CD14-positive monocyte (primary cell): ENCODE data around the gene SLC35F4. TPM values are rescaled to one million over a fixed set of nuclear protein-coding genes. Genes with fewer than 3 reads are reported as not detected.

Source experiments
- DNase-seq, 3 donors: peaks; one replicate each; pipeline ENCODE4 v3.0.0-alpha.2; 2011 to 2022
- H2AFZ ChIP-seq: 2 replicates; pipeline ENCODE4 v1.6.0; 2012; ENCODE audit warnings: mild to moderate bottlenecking, low read depth, low read length, inconsistent platforms; ENCODE audit not compliant: insufficient read depth, poor library complexity, severe bottlenecking
- H3K27ac ChIP-seq, 2 donors: 1 replicate in 1 of 2; 2 replicates in 1 of 2; pipeline ENCODE4 v1.5.1; 2012 to 2013; ENCODE audit warnings: low read length in 2 of 2, control low read depth in 1 of 2, inconsistent platforms in 1 of 2, low read depth in 1 of 2, mild to moderate bottlenecking in 1 of 2
- H3K27me3 ChIP-seq, 2 donors: one replicate each; pipeline versions ENCODE4 v1.6.0 to v1.6.1; 2011 to 2013; ENCODE audit warnings: low read length in 2 of 2; ENCODE audit not compliant: control insufficient read depth in 2 of 2, insufficient read depth in 2 of 2
- H3K36me3 ChIP-seq, 2 donors: replicated peaks in 1 of 2; 1 replicate in 1 of 2; 2 replicates in 1 of 2; pipeline versions ENCODE4 v1.5.1 to v1.6.1; 2012 to 2013; ENCODE audit warnings: low read length in 2 of 2, control low read depth in 1 of 2, inconsistent platforms in 1 of 2, mild to moderate bottlenecking in 1 of 2; ENCODE audit not compliant: insufficient read depth in 2 of 2, control insufficient read depth in 1 of 2
- H3K4me1 ChIP-seq, 2 donors: 1 replicate in 1 of 2; 2 replicates in 1 of 2; pipeline versions ENCODE4 v1.5.1 to v1.6.1; 2012 to 2013; ENCODE audit warnings: low read length in 2 of 2, control low read depth in 1 of 2, inconsistent platforms in 1 of 2, mild to moderate bottlenecking in 1 of 2, moderate library complexity in 1 of 2; ENCODE audit not compliant: insufficient read depth in 2 of 2, control insufficient read depth in 1 of 2
- H3K4me2 ChIP-seq: replicated peaks from 2 replicates; pipeline ENCODE3; 2012; ENCODE audit warnings: low read length, moderate library complexity, mild to moderate bottlenecking; ENCODE audit not compliant: poor library complexity, severe bottlenecking; ENCODE audit errors: extremely low read depth
- H3K4me3 ChIP-seq, 3 experiments: fragments of 200-600 bp in 1 of 3; sonication (generic) in 1 of 3; replicated peaks in 1 of 3; 1 replicate in 2 of 3; 2 replicates in 1 of 3; pipeline ENCODE4 v1.5.1; 2011 to 2013; ENCODE audit warnings: low read length in 3 of 3, mild to moderate bottlenecking in 3 of 3, control low read depth in 2 of 3, low read depth in 2 of 3, inconsistent platforms in 1 of 3, moderate library complexity in 1 of 3
- H3K79me2 ChIP-seq: 2 replicates; pipeline ENCODE4 v1.6.0; 2012; ENCODE audit warnings: mild to moderate bottlenecking, control low read depth, inconsistent platforms, low read length, moderate library complexity; ENCODE audit not compliant: insufficient read depth
- H3K9ac ChIP-seq: 2 replicates; pipeline ENCODE4 v1.6.0; 2017; ENCODE audit warnings: low read length, mild to moderate bottlenecking; ENCODE audit not compliant: insufficient read depth, poor library complexity, severe bottlenecking
- H3K9me3 ChIP-seq, 2 donors: replicated peaks in 1 of 2; 1 replicate in 1 of 2; 2 replicates in 1 of 2; pipeline versions ENCODE4 v1.5.1 to v1.6.1; 2012 to 2013; ENCODE audit warnings: low read length in 2 of 2, control low read depth in 1 of 2; ENCODE audit not compliant: control insufficient read depth in 1 of 2, insufficient read depth in 1 of 2
- H4K20me1 ChIP-seq: 2 replicates; pipeline ENCODE4 v1.6.0; 2012; ENCODE audit warnings: mild to moderate bottlenecking, low read length, control low read depth, moderate library complexity; ENCODE audit not compliant: insufficient read depth
- H3K27ac Mint-ChIP-seq, 7 donors: one replicate each; pipeline ENCODE4 v1.8.0; 2020; ENCODE audit warnings: mild to moderate bottlenecking in 7 of 7, mixed read lengths in 7 of 7, moderate library complexity in 6 of 7, inconsistent platforms in 2 of 7
- H3K27me3 Mint-ChIP-seq, 3 donors: one replicate each; pipeline ENCODE4 v1.8.0; 2021 to 2022; ENCODE audit warnings: low read depth in 3 of 3, mild to moderate bottlenecking in 3 of 3, mixed read lengths in 3 of 3, moderate library complexity in 3 of 3, inconsistent platforms in 1 of 3
- H3K36me3 Mint-ChIP-seq, 2 donors: one replicate each; pipeline ENCODE4 v1.8.0; 2020; ENCODE audit warnings: mixed read lengths in 2 of 2, inconsistent platforms in 1 of 2, mild to moderate bottlenecking in 1 of 2
- H3K4me1 Mint-ChIP-seq: one replicate; pipeline ENCODE4 v1.8.0; 2020; ENCODE audit warnings: mild to moderate bottlenecking, mixed read lengths
- H3K4me3 Mint-ChIP-seq, 2 donors: one replicate each; pipeline ENCODE4 v1.8.0; 2020; ENCODE audit warnings: mild to moderate bottlenecking in 2 of 2, mixed read lengths in 2 of 2, moderate library complexity in 1 of 2
- H3K9me3 Mint-ChIP-seq, 7 donors: one replicate each; pipeline ENCODE4 v1.8.0; 2020 to 2022; ENCODE audit warnings: mixed read lengths in 7 of 7, mild to moderate bottlenecking in 6 of 7, moderate library complexity in 6 of 7, inconsistent platforms in 2 of 7
- WGBS: methylation state at CpG from one replicate; pipeline ENCODE4 v1.1.5; 2013; ENCODE audit warnings: missing lambda C conversion rate; ENCODE audit not compliant: insufficient coverage; 5-methylcytosine and 5-hydroxymethylcytosine counted together
- intact Hi-C, 2 donors: fragments of 100-400 bp; cut with micrococcal nuclease; formaldehyde crosslinking; loops; one replicate each; pipeline versions ENCODE4 v1.15.0 to v1.15.1; 2023
- polyA plus RNA-seq, 3 donors: library from polyadenylated mRNA; depleted of rRNA in 1 of 3; unstranded in 2 of 3; stranded (reverse) in 1 of 3; fragments of 300-500 nt in 2 of 3; fragments of >200 nt in 1 of 3; fragmentation: Illumina TruSeq in 2 of 3; gene quantifications; 1 replicate in 2 of 3; 2 replicates in 1 of 3; pipeline ENCODE4 v1.2.3, GENCODE V29; 2012 to 2021
- TF ChIP-seq, protein P1 (sequence below): fragments of 200-600 bp; IDR thresholded peaks from one replicate; pipeline ENCODE4 v1.8.0; 2022; ENCODE audit warnings: antibody characterized with exemption, mild to moderate bottlenecking

SLC35F4 gene
- polyA plus RNA-seq, 3 donors: not detected

DNA sequence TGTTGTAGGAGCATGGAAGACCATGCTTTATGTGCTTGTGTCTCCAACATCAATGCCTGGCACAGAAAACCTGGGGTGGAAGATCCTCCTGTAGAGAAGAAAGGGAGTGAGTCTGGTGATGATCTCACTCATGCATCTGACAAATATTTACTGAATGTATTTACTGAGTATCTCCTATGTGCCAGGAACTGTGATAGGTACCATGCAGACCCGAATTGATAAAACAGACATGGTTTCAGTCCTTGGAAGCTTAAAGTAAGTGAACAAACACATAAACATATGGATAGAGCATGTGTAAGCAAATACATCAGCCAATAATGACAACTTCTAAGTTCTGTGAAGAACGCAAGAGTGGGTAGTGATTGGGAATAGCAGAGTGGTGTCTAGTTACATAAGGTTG, 255.3 kb downstream of the SLC35F4 start:
- Mint-ChIP-seq H3K9me3 (peaks cover 0 to 6% (median 2%) of the 10 kb centered on the region in 7 donors), H3K36me3 (no peaks in the 10 kb centered on the region), H3K4me1 (no peaks in the 10 kb centered on the region), H3K27me3 (peaks cover 0 to 2% (median 0%) of the 10 kb centered on the region in 3 donors), H3K27ac (no peak overlapping the region), H3K4me3 (no peak overlapping the region)
- H2AFZ ChIP-seq: no peak overlapping the region
- H3K27ac ChIP-seq: no peak overlapping the region
- no peak overlapping the region for H3K4me2 ChIP-seq
- H3K9me3 ChIP-seq: no peaks in the 10 kb centered on the region
- H3K27me3 ChIP-seq: no peaks in the 10 kb centered on the region
- no peaks in the 10 kb centered on the region for H3K79me2 ChIP-seq
- no peaks in the 10 kb centered on the region for H3K4me1 ChIP-seq
- H3K9ac ChIP-seq: no peak overlapping the region
- intact Hi-C loops: no loop called here
- no peak overlapping the region for H3K4me3 ChIP-seq
- WGBS: 80% methylated on average over 1 of the region's 2 CpGs
- no peaks in the 10 kb centered on the region for H4K20me1 ChIP-seq
- no peaks in the 10 kb centered on the region for H3K36me3 ChIP-seq
- TF ChIP-seq, protein P1, sequence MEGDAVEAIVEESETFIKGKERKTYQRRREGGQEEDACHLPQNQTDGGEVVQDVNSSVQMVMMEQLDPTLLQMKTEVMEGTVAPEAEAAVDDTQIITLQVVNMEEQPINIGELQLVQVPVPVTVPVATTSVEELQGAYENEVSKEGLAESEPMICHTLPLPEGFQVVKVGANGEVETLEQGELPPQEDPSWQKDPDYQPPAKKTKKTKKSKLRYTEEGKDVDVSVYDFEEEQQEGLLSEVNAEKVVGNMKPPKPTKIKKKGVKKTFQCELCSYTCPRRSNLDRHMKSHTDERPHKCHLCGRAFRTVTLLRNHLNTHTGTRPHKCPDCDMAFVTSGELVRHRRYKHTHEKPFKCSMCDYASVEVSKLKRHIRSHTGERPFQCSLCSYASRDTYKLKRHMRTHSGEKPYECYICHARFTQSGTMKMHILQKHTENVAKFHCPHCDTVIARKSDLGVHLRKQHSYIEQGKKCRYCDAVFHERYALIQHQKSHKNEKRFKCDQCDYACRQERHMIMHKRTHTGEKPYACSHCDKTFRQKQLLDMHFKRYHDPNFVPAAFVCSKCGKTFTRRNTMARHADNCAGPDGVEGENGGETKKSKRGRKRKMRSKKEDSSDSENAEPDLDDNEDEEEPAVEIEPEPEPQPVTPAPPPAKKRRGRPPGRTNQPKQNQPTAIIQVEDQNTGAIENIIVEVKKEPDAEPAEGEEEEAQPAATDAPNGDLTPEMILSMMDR: no peak
- DNase-seq: no peak

DNA sequence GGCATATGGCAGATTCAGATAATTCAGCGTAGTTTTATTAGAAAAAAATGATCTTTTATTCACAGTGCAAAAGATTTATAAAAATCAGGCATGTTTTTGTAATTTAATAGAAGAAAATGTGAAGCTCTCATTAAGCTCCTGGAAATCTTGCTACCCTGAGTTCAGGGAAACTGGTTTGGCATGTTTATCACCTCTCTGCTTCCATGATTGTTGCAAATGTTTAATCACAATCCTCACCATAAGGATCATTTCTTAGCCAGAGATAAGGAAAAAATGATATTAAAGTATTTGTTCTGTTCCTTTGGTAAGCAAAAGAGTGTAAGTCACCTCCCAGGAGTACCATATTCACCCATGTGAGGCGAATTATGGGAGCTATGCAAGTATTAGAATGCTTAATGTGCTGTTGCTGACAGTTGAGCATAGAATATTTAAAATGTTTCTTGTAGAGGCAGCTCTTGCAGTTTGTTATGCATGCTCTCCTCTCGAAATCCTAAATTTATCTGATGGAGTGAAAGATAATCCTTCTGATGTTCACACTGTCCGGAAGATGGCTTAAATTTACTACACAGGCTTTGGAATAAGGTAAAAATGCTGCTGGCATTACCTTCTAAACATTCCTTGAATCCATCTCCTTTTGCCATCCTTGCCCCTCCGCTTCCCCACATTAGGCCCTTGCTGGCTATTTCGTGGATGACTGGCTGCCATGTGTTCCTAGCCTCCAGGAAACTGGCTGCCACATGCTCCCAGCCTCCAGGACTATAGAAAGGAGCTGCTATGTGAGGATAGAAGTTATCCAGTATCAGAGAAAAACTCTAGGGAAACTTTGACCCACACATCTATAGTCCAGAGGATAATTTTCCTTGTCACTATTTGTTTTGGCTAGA, 256.5 kb downstream of the SLC35F4 start:
- 80% methylated on average over 2 of the region's 6 CpGs for WGBS
- Histone ChIP-seq H3K4me2 (no peak overlapping the region), H3K36me3 (no peaks in the 10 kb centered on the region), H3K27ac (no peak overlapping the region), H4K20me1 (no peaks in the 10 kb centered on the region), H3K4me3 (no peak overlapping the region), H3K79me2 (no peaks in the 10 kb centered on the region), H3K9me3 (no peaks in the 10 kb centered on the region), H2AFZ (no peak overlapping the region), H3K27me3 (no peaks in the 10 kb centered on the region), H3K9ac (no peak overlapping the region), H3K4me1 (no peaks in the 10 kb centered on the region)
- H3K27ac Mint-ChIP-seq: no peak overlapping the region
- no peaks in the 10 kb centered on the region for H3K4me1 Mint-ChIP-seq
- no peaks in the 10 kb centered on the region for H3K36me3 Mint-ChIP-seq
- intact Hi-C loops: no loop called here
- peaks cover 0 to 7% (median 2%) of the 10 kb centered on the region in 7 donors for H3K9me3 Mint-ChIP-seq
- H3K27me3 Mint-ChIP-seq: peaks cover 0 to 2% (median 0%) of the 10 kb centered on the region in 3 donors
- no peak for DNase-seq
- no peak overlapping the region for H3K4me3 Mint-ChIP-seq
- TF ChIP-seq, protein P1: no peak
